GM12874 (cell line): Measurements from ENCODE around the gene THSD8.

ENCODE experiments used
- CTCF ChIP-seq: IDR thresholded peaks from 2 replicates; pipeline ENCODE4 v1.5.1; 2011; ENCODE audit warnings: low read depth, mild to moderate bottlenecking, control low read depth, low read length, moderate library complexity; ENCODE audit not compliant: insufficient read depth

Gene THSD8

GRCh38 chr19:12796146-12797071 lies 5.5 kb upstream of the THSD8 start:
- peak; percentile 93 for TF ChIP-seq CTCF

- no peak for TF ChIP-seq CTCF
Measured at GRCh38 chr19:12797141-12797587, 4.7 kb upstream of the THSD8 start.

GRCh38 chr19:12799742-12800465 lies 2.0 kb upstream of the THSD8 start:
- TF ChIP-seq CTCF, result no peak

- no peak for TF ChIP-seq CTCF
Measured at GRCh38 chr19:12800466-12800770, 1.5 kb upstream of the THSD8 start.

GRCh38 chr19:12800923-12801465 lies 875 bp upstream of the THSD8 start:
- TF ChIP-seq CTCF, result no peak

- TF ChIP-seq CTCF, result no peak
Measured at GRCh38 chr19:12802267-12803106, 618 bp downstream of the THSD8 start.
